Non-pigmented ciliary epithelial cell (primary cell): ENCODE results near the gene HTRA3.

ENCODE experiments used
- DNase-seq: peaks from one replicate; pipeline ENCODE4 v3.0.0-alpha.2; 2010; ENCODE audit warnings: low read depth

Gene HTRA3

DNA sequence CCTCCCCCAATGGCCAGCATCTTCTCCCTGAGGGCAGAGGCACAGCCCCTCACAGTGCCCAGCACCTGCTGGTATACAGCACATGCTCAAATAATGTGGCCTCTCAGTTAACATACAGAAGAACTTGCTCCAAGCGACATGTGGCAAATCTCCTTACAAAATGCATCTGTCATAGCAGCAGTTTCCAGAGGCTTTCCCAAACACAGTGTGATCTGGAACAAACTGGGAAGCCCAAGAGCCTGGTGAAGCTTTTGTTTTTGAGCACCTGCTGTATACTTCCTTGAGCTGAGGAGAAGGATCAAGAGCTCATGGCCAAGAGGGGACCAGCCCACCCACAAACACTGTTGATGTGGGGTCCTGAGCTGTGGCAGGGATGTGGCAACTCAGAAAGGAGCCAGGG, 34.8 kb upstream of the HTRA3 start:
- no peak for DNase-seq

- no peak for DNase-seq
Observed at GRCh38 chr4:8235224-8235623, 34.3 kb upstream of the HTRA3 start.

DNA sequence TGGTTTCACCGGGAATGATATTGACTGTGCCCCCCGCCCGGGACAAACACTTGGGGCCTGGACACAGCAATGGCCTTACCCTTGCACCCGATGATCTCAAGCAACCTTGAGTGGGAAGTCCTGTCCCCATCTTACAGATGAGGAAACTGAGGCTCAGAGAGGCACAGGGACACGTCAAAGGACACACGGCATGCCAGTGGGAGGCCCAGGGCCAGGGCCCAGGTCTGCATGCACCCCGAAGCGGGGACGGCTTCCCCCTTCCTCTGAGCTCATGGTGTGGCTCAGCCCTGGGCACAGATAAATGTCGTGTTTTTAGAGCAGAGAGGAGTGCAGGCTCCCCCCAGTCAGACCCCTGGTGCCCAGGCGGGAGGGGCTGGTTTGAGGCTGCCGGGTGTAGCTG, 33.9 kb upstream of the HTRA3 start:
- DNase-seq, result no peak

GRCh38 chr4:8236106-8236919, 33.2 kb upstream of the HTRA3 start:
- no peak for DNase-seq

GRCh38 chr4:8236920-8237195, 32.7 kb upstream of the HTRA3 start:
- DNase-seq, result no peak

- no peak for DNase-seq
Observed at GRCh38 chr4:8237256-8237989, 32.1 kb upstream of the HTRA3 start.

- no peak for DNase-seq
Observed at GRCh38 chr4:8238036-8238511, 31.5 kb upstream of the HTRA3 start.

DNA sequence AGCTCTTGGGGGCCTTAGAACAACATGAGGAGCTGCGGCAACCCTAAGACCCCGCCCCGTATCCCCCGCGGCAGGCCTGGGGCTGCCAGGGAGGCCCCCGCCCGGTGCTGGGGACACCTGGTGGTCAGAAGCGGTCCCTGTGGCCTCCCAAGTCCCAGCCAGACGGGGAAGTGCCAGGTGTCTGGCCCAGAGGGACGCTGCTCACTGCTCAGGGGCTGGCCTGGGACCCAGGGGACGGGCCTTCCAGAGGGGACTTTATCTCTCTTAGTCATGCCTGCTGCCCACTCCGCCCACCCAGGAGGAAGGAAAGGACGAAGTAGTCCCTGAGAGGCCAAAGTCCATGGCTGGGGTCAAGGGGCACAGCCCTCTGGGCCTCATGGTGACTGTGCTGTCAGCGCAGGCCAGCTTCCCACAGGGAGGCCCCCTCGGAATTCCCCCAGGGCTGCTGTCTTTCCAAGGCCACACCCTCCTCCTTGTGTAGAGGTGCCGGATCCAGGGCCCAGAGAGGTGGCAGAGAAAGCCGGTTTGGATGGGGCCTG, 31.0 kb upstream of the HTRA3 start:
- DNase-seq, result no peak

GRCh38 chr4:8239226-8239625, 30.3 kb upstream of the HTRA3 start:
- DNase-seq, result no peak

GRCh38 chr4:8239661-8240060, 29.9 kb upstream of the HTRA3 start:
- no peak for DNase-seq

DNA sequence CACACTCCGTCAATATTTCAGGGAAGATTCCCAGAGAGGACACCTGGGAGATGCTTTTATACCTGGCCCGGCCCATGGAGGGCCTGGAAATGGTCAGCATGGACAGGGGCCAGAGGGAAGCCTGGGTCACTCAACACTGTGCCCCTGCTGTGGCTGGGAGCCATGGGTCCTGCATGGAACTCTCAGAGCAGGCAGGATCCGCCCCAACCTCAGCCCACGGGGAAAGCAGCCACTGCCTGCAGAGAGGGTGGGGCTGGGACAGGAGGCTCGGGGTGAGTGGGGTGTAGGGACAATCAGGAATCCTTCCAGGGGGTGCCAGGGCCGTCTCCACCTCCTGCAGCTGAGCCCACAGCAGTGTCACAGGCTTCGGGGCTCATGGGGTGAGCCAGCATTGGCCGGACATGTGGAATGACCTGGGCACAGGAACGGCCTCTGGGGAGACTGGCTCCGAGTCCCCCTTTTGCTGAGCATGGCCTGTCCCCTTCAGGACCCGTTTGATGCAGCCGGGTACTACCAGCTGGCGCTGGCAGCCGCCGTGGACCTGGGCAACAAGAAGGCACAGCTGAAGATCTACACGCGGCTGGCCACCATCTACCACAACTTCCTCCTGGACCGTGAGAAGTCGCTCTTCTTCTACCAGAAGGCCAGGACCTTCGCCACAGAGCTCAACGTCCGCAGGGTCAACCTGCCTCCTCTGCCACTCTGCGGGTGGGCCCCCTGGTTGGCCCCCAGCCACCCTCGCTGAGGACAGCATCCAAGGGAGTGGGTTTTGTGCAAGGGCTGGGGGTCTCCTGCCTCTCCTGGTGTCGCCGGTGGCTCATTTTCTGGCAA, 29.1 kb upstream of the HTRA3 start:
- no peak for DNase-seq

- DNase-seq, result no peak
Observed at GRCh38 chr4:8241211-8241779, 28.3 kb upstream of the HTRA3 start.

GRCh38 chr4:8241895-8242696, 27.5 kb upstream of the HTRA3 start:
- peak; percentile 60 for DNase-seq

- no peak for DNase-seq
Observed at GRCh38 chr4:8242782-8243560, 26.6 kb upstream of the HTRA3 start.

DNA sequence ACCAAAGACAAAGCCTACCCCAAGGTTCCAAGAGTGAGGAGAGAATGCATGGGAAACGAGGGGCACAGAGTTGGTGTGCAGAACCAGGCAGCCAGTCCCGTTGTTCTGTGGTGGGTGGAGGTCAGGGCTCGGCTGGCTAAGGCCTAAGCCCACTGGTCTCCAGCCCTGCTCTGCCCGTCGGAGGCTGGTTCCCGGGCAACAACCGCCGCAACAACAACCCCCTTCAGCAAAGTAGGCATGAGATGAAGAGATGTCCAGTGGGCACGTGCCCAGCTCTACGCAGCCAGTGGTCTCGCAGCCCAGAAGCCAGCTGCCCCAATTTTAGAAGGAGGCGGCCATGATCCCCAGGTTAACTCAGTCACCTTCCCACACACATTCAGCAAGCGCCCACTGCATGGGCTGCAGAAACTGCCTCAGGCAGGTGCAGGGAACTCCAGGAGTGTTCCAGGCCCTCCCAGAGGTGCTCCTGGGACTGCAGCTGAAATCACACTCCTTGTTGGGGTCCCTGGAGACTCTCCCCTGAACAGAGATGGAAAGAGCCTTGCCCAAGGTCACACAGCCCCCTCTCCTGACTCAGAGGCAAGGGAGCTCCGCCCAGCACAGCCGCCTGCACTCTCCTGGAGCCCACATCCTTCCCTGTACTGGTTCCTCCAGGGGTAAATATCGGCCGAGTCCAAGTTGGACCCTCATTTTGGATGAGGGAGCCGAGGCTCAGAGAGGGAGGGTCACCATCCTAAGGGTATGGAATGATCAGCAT, 25.4 kb upstream of the HTRA3 start:
- no peak for DNase-seq

GRCh38 chr4:8244931-8245460, 24.6 kb upstream of the HTRA3 start:
- DNase-seq, result no peak

- no peak for DNase-seq
Observed at GRCh38 chr4:8245884-8246833, 23.4 kb upstream of the HTRA3 start.
